Limb (tissue), 2 donors: ENCODE data around the gene CFAP300.

Experiments
- DNase-seq, 2 donors: peaks; one replicate each; pipeline ENCODE4 v3.0.0-alpha.2; 2016; ENCODE audit errors: extremely low spot score in 2 of 2

CFAP300 gene

GRCh38 chr11:102071497-102072472, 24.5 kb downstream of the CFAP300 start:
- no peak for DNase-seq

GRCh38 chr11:102073253-102073652, 26.0 kb downstream of the CFAP300 start:
- DNase-seq: no peak

GRCh38 chr11:102079625-102080024, 32.4 kb downstream of the CFAP300 start:
- no peak for DNase-seq

- DNase-seq: no peak
These were observed 34.1 kb downstream of the CFAP300 start for GRCh38 chr11:102081313-102081712.

- DNase-seq: no peak
These were observed 38.8 kb downstream of the CFAP300 start for GRCh38 chr11:102085864-102086551.

GRCh38 chr11:102097186-102097585, 49.9 kb downstream of the CFAP300 start:
- DNase-seq: no peak

- no peak for DNase-seq
These were observed 52.5 kb downstream of the CFAP300 start for GRCh38 chr11:102099755-102100154.

GRCh38 chr11:102108734-102109440, 61.6 kb downstream of the CFAP300 start:
- DNase-seq: no peak

GRCh38 chr11:102109896-102110760, 62.9 kb downstream of the CFAP300 start, which contains the start of gene YAP1:
YAP1 (plus strand) TSS chr11:102110447; CDS start chr11:102110849, 402 bp downstream.
- DNase-seq: peak; percentile 94

GRCh38 chr11:102110761-102111010, 63.4 kb downstream of the CFAP300 start:
- no peak for DNase-seq

GRCh38 chr11:102111011-102111786, 64.0 kb downstream of the CFAP300 start:
- DNase-seq: peak; percentile 83 to 94

GRCh38 chr11:102111787-102112508, 64.7 kb downstream of the CFAP300 start:
- DNase-seq: no peak

- peak in 1 of 2 donors; percentile 32 for DNase-seq
These were observed 65.2 kb downstream of the CFAP300 start for GRCh38 chr11:102112509-102112821.

GRCh38 chr11:102114032-102114431, 66.8 kb downstream of the CFAP300 start:
- no peak for DNase-seq

GRCh38 chr11:102115557-102115956, 68.3 kb downstream of the CFAP300 start:
- no peak for DNase-seq

GRCh38 chr11:102116453-102117205, 69.4 kb downstream of the CFAP300 start:
- no peak for DNase-seq

- no peak for DNase-seq
These were observed 70.4 kb downstream of the CFAP300 start for GRCh38 chr11:102117472-102118113.

GRCh38 chr11:102118937-102119336, 71.7 kb downstream of the CFAP300 start:
- DNase-seq: no peak

GRCh38 chr11:102119997-102120396, 72.8 kb downstream of the CFAP300 start:
- DNase-seq: no peak
